ENCODE results near the gene SCNN1A.

DNA sequence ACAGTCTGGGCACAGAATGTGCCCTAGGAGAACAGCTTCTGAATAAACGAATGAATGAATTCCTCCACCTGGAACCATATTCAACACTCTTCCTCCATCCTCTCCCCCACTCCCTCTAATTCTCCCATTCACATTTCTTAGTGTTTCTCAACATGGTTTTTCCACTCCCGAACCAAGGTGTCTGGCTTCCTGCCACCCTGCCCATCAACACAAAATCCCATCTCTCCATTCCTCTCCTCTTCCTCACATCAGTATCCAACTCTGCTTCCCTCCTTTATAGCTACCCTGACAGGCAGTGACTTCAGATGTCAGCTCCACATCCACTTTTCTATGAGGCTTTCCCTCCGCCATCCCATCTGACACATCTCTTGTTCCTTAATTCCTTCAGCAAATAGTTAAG, 36.4 kb downstream of the SCNN1A start:
- TF ChIP-seq, protein P1, sequence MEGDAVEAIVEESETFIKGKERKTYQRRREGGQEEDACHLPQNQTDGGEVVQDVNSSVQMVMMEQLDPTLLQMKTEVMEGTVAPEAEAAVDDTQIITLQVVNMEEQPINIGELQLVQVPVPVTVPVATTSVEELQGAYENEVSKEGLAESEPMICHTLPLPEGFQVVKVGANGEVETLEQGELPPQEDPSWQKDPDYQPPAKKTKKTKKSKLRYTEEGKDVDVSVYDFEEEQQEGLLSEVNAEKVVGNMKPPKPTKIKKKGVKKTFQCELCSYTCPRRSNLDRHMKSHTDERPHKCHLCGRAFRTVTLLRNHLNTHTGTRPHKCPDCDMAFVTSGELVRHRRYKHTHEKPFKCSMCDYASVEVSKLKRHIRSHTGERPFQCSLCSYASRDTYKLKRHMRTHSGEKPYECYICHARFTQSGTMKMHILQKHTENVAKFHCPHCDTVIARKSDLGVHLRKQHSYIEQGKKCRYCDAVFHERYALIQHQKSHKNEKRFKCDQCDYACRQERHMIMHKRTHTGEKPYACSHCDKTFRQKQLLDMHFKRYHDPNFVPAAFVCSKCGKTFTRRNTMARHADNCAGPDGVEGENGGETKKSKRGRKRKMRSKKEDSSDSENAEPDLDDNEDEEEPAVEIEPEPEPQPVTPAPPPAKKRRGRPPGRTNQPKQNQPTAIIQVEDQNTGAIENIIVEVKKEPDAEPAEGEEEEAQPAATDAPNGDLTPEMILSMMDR (IDR thresholded peaks at IDR 0.05) = no peak
- TF ChIP-seq POLR2A (IDR thresholded peaks at IDR 0.05) = no peak
- no peak for TF ChIP-seq POLR2AphosphoS5 (IDR thresholded peaks at IDR 0.05)

All from sigmoid colon (tissue), 4 donors.